GM21360 (cell line): ENCODE data around the gene DPP8.
"Not testable (repeated sequence)": the region's sequence is repeated elsewhere in the genome, so short reads cannot be mapped to it uniquely, and the experiment has no call there.

ENCODE experiments used
- ATAC-seq: cut with Tn5 transposase; IDR thresholded peaks from one replicate; pipeline ENCODE4 v1.9.1; 2021; ENCODE audit warnings: mild to moderate bottlenecking, moderate library complexity; ENCODE audit not compliant: unreplicated experiment

DPP8 gene

DNA sequence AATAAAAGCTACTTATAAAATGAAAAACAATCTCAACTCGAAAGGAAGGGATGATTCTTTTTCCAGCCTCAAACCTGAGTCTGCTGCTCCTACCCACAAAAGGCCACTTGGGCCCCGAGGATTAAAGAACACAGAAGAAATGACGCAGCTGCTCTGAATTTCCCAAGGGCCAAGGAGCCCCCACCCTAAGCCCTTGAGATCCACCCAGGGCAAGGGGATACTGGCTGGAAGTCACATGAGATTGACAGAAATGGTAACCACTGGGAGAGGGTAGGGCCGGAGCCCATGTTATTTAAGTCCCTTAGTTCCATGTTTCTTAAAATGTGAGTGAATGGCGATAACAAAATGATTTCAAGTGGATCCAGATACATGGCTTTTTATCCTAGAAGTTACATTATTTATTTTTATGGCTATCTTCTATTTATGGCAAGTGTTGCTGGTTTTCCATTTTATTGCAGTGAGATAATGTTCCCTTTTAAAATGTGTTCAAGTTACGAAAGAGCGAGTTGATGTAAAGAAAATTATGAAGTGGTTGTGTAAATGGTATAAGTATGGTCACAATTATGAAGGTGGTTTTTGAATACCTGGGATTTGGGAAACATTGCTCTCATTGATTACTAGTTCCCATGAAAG is 111.6 kb downstream of the DPP8 start:
- ATAC-seq = no peak

DNA sequence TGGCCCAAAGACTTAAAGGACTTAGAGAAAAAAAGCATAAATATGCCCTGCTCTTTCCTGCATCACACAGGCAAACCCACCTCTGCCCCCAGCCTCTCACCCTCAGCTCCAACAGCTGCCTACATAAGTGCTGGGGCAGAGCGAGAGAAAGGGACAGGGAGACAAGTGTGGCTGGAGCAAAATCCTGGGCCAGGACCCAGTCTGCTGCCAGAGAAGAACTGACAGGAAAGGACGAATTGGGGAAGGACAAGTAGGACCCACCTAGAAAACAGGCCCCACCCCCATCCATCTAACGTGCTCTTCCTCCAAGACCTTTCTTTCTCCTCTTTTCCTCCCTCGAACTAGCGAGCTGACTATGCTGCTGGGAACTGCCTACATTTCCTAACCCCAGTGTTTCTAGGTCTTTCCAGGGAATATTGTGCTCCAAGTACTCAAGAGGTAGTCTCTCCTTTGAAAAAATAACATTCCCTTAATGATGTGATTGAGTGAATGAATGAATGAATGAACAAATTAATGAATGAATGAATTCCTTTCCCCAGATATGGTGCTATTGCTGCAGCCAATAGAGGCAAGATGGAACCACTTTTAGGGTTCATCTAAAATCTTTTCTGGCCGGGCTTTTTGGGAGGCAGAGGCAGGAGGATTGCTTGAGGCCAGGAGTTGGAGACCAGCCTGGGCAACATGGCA is 113.2 kb downstream of the DPP8 start:
- ATAC-seq = no peak

DNA sequence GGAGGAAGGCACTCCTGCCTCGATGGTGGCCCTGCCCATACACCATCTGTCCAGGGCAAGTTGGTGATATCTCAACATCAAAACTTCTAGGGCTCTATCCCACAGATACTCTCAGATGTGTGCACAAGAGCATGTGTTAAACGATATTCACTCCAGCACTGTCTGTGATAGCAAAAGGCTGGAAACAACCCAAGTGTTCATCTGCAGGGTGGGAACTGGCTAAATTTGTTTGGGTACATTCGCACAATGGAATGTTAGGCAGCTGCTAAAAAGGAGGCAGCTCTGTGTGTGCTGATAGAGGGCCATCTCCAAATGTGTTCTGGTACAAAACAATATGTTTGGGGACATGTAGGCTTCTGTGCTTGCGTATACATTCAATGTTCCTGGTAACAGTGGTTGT is 114.5 kb downstream of the DPP8 start:
- ATAC-seq = no peak

DNA sequence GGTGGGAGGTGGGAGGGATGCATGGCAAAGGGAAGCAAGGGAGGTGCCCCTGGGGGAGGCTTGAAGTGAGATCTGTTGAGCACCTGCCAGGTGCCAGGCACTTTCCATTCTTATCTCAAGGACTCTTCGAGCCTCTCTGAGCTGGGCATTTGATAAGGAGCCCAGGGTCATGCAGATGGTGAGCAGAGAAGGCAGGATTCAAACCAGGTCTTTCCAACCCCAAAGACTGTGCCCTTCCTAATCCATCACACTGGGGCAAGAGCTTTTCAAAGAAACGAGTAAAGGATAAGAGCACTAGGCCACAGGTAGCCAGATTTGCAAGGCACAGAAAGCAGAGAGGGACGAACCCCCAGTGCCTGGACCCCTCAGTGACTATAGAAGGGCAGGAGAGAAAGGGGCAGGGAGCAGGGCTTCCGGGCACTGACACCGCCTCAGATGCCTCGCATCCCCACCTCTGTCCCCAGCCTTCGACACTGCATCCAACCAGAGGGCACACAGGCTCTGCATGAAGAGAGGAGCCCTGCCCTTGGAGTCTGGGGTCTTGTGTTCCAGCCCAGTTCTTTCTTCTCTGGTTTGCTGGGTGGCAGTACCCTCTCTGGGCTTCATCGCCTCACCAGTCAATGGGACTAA is 115.8 kb downstream of the DPP8 start:
- no peak for ATAC-seq

DNA sequence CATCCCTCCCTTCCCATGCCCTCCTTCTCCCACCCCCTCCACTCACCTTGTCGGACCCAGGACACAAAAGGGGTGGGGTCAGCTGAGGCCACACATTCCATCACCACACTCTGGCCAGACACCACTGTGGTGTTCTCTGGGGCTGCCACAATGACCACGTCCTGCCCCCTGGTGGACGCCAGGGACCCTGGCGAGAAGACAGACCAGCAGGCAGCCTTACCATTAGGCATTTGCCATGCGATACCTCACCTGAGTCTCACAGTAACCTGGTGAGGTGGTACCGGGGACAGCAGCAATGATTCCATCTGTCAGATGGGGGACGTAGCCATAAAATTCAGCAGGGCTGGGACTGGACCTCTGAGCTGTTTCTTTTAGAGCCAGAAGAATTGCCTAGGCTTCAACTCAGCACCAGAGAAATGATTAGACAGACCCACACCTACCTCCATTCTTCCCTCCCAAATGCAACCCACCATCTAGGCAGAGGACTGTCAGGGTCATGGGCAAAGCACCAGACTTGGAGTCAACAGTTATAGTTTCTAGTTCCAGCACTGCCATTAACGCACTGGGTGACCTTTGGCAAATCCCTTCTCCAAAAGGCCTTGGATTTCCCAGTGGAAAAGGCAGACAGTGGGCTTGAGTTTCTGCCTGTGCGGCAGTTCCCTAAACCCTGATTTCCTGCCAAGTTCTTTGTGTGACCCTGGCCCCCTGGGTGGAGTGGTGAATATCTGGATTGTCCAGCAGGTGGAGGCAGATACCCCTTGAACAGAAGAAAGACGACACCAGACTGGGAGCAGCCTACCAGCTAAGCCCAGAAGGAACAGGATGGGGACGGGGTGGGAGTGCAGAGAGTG is 116.5 kb downstream of the DPP8 start:
- ATAC-seq = no peak

DNA sequence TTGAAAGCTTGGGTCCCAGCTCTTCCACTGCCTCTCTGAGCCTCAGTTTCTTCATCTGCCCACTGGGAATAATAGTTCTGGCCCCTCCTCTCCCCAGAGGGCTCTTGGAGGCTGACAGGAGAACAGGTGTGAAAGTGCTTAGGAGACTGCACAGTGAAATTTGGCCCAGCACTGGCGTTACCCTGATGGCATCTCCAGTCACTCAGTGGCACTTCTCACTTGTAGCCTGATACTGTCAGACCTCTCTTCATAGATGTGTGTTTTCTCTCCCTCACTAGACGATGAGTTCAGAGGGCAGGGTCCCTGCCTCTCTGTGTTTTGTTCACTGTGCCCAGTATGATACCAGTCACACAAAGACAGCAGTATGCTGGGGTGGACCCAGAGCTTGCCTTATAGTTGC is 117.5 kb downstream of the DPP8 start:
- ATAC-seq = no peak

GRCh38 chr15:65399001-65399706 is 118.3 kb downstream of the DPP8 start:
- ATAC-seq = no peak

DNA sequence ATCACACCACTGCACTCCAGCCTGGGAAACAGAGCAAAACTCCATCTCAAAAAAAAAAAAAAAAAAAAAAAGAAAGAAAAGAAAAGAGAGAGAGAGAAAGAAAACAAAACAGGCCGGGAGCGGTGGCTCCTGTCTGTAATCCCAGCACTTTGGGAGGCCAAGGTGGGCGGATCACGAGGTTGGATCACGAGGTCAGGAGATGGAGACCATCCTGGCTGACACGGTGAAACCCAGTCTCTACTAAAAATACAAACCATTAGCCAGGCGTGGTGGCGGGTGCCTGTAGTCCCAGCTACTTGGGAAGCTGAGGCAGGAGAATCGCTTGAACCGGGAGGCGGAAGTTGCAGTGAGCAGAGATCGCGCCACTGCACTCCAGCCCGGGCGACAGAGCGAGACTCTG is 119.0 kb downstream of the DPP8 start:
- ATAC-seq = not testable (repeated sequence)

DNA sequence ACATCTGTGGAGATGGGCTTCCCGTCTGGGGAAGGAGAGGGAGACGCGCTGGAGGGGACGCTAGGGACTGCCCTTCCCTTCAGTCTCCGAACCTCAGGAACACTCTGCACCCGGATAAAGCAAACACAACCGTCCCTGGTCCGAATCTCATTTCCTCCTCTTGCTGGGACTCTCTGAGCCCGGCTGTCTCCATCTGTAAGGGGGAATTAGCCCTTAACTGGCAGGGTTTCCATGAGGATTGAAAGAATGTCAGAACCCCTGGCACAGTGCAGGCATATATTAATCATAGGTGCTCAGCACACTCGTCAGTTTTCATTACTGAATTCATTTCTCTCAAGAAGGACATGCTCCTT is 120.5 kb downstream of the DPP8 start:
- ATAC-seq = no peak

- no peak for ATAC-seq
These were observed 121.1 kb downstream of the DPP8 start for GRCh38 chr15:65396283-65396964.

- ATAC-seq = no peak
These were observed 121.8 kb downstream of the DPP8 start for GRCh38 chr15:65395567-65396202.

DNA sequence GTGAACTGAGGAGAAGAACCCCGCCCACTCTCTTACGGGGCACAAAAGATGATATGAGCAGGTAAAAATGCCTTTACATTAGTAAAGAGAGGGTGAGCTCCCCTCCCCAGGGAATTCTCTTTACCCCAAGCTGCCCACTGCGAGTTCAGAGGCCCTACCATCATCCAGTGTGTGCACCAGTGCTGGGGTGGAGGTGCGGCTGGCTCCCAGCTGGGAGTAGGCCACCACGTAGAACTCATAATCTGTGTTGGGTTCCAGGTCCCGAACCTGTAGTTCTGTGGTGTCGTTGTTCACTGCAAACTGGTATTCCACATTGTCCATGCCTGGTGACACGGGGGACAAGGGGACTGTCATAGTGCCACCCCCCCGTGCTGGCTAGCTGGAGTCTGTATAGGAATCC is 122.6 kb downstream of the DPP8 start:
- ATAC-seq = no peak

DNA sequence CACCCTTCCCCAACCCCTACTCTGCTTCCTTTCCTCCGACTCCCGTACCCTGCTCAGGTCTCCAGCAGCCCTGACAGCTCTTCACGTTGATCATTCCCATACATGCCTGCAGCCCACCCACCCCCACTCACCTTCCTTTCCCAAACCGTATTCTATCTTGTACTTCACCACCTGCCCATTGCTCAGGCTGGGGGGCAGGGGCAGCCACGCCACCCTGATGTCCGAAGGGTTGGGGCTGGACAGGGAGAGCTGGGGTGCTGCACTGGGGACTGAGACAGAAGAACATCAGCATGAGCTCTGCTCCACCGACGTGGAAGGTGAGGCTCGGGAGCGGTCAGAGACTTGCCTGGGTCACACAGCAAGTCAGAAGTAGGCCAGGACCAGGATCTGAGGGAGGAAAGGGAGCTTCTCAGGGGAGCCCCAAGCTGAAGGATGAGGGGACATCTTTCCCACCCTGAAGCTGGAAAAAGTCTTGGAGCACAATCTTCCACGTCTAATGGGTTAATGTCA is 123.2 kb downstream of the DPP8 start:
- no peak for ATAC-seq

DNA sequence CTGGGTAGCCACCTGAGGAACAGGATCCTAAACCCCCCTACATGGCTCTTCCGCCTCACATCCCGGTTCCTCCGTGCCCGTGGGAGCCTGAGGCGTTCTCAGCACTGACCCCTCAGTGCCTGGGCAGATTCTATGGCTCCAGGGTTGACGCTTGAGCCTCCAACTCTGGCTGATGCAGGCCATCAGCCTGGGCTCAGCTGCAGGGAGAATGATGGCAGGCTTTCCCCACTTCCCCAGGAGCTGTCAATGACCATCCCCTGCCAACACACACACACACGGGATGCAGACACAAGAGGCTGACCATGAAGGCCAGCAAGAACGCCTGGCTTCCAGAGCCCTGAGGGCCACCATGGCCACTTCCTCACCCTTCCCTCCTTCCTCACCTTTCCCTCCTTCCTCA is 123.9 kb downstream of the DPP8 start:
- no peak for ATAC-seq

- no peak for ATAC-seq
These were observed 124.4 kb downstream of the DPP8 start for GRCh38 chr15:65393091-65393490.
